WTC11 (cell line): Measurements from ENCODE around the gene C1QTNF4. TPM values are rescaled to one million over a fixed set of nuclear protein-coding genes. Genes with fewer than 3 reads are reported as not detected.

Experiments
- ATAC-seq: fragments of 200-7000 bp; cut with Tn5 transposase; 2 replicates; pipeline ENCODE4 v1.10.0; 2021; ENCODE audit warnings: mild to moderate bottlenecking, moderate library complexity
- CTCF ChIA-PET: fragments of 300-600 bp; sonication (Branson Sonifier 250); formaldehyde crosslinking; loops from one replicate; lab custom pipeline; 2021; ENCODE audit warnings: antibody characterized with exemption; lab: Charles Lee
- POLR2A ChIA-PET: fragments of 350-600 bp; sonication (Branson Sonifier 250); formaldehyde crosslinking; loops from one replicate; lab custom pipeline; 2021; ENCODE audit warnings: antibody characterized with exemption; lab: Charles Lee
- DNase-seq: peaks from one replicate; pipeline ENCODE4 v3.0.0; 2021; ENCODE audit warnings: low spot score
- H3K27ac Mint-ChIP-seq: 2 replicates; pipeline ENCODE4 v1.8.0; 2021; ENCODE audit warnings: mixed read lengths
- H3K27me3 Mint-ChIP-seq: 2 replicates; pipeline ENCODE4 v1.8.0; 2021; ENCODE audit warnings: low read depth, mild to moderate bottlenecking, moderate library complexity, mixed read lengths
- H3K36me3 Mint-ChIP-seq: 2 replicates; pipeline ENCODE4 v1.8.0; 2021; ENCODE audit warnings: mixed read lengths
- H3K4me1 Mint-ChIP-seq: 2 replicates; pipeline ENCODE4 v1.8.0; 2022; ENCODE audit warnings: mixed read lengths
- H3K4me3 Mint-ChIP-seq: 2 replicates; pipeline ENCODE4 v1.8.0; 2021; ENCODE audit warnings: mild to moderate bottlenecking, moderate library complexity, mixed read lengths
- H3K9me3 Mint-ChIP-seq: 2 replicates; pipeline ENCODE4 v1.8.0; 2021; ENCODE audit warnings: mixed read lengths
- ATF1 ChIP-seq: sonication (generic); formaldehyde crosslinking; IDR thresholded peaks from 2 replicates; pipeline ENCODE4 v1.8.1; 2023; ENCODE audit warnings: mild to moderate bottlenecking, moderate library complexity, missing genetic modification reagents
- ATF2 ChIP-seq: sonication (generic); formaldehyde crosslinking; IDR thresholded peaks from 2 replicates; pipeline ENCODE4 v1.8.1; 2022; ENCODE audit warnings: low read depth, missing genetic modification reagents, borderline replicate concordance
- ATF3 ChIP-seq: sonication (generic); formaldehyde crosslinking; conservative IDR thresholded peaks from 2 replicates; pipeline ENCODE4 v1.8.1; 2022; ENCODE audit warnings: mild to moderate bottlenecking, missing genetic modification reagents
- CREM ChIP-seq: sonication (generic); formaldehyde crosslinking; IDR thresholded peaks from 2 replicates; pipeline ENCODE4 v1.8.1; 2022; ENCODE audit warnings: mild to moderate bottlenecking, missing genetic modification reagents, moderate library complexity
- FOXJ3 ChIP-seq: sonication (generic); formaldehyde crosslinking; IDR thresholded peaks from 2 replicates; pipeline ENCODE4 v1.9.0; 2021; ENCODE audit warnings: missing genetic modification reagents, mild to moderate bottlenecking, borderline replicate concordance
- MXD4 ChIP-seq: fragments of 250-450 bp; sonication (Bioruptor Pico); IDR thresholded peaks from 2 replicates; pipeline ENCODE4 v1.8.0; 2021; ENCODE audit warnings: mild to moderate bottlenecking, moderate library complexity, borderline replicate concordance
- NR3C1 ChIP-seq: sonication (generic); formaldehyde crosslinking; conservative IDR thresholded peaks from 2 replicates; pipeline ENCODE4 v1.8.1; 2023; ENCODE audit warnings: low read depth, mild to moderate bottlenecking, missing genetic modification reagents
- SMAD3 ChIP-seq: sonication (generic); formaldehyde crosslinking; IDR thresholded peaks from 2 replicates; pipeline ENCODE4 v1.8.0; 2022; ENCODE audit warnings: missing genetic modification reagents, mild to moderate bottlenecking, borderline replicate concordance
- STAT6 ChIP-seq: sonication (generic); formaldehyde crosslinking; conservative IDR thresholded peaks from 2 replicates; pipeline ENCODE4 v1.8.1; 2023; ENCODE audit warnings: mild to moderate bottlenecking, low read depth, missing genetic modification reagents, moderate library complexity
- ZBTB21 ChIP-seq: sonication (generic); formaldehyde crosslinking; IDR thresholded peaks from 2 replicates; pipeline ENCODE4 v1.8.1; 2023; ENCODE audit warnings: mild to moderate bottlenecking, missing genetic modification reagents, borderline replicate concordance
- ZBTB43 ChIP-seq: sonication (generic); formaldehyde crosslinking; IDR thresholded peaks from 2 replicates; pipeline ENCODE4 v1.8.1; 2023; ENCODE audit warnings: mild to moderate bottlenecking, missing genetic modification reagents
- ZNF219 ChIP-seq: sonication (generic); formaldehyde crosslinking; IDR thresholded peaks from 2 replicates; pipeline ENCODE4 v1.8.0; 2023; ENCODE audit warnings: missing genetic modification reagents, mild to moderate bottlenecking, borderline replicate concordance
- ZNF425 ChIP-seq: fragments of 250-450 bp; sonication (Bioruptor Pico); conservative IDR thresholded peaks from 2 replicates; pipeline ENCODE4 v1.9.0; 2021; ENCODE audit warnings: mild to moderate bottlenecking
- ZNF512 ChIP-seq: sonication (generic); formaldehyde crosslinking; IDR thresholded peaks from 2 replicates; pipeline ENCODE4 v1.8.1; 2022; ENCODE audit warnings: missing genetic modification reagents, borderline replicate concordance
- total RNA-seq: library from RNA; stranded (reverse); gene quantifications from 3 replicates; pipeline ENCODE4 v1.2.3, GENCODE V29; 2021
- TF ChIP-seq, protein P1 (sequence below): sonication (generic); formaldehyde crosslinking; IDR thresholded peaks from 2 replicates; pipeline ENCODE4 v1.8.1; 2022; ENCODE audit warnings: low read depth, mild to moderate bottlenecking, moderate library complexity, missing genetic modification reagents, borderline replicate concordance
- TF ChIP-seq, protein P2 (sequence below): sonication (generic); formaldehyde crosslinking; IDR thresholded peaks from 2 replicates; pipeline ENCODE4 v1.8.0; 2022; ENCODE audit warnings: mild to moderate bottlenecking, missing genetic modification reagents
- TF ChIP-seq, protein P3 (sequence below): fragments of 250-450 bp; sonication (Bioruptor Pico); IDR thresholded peaks from 2 replicates; pipeline ENCODE4 v1.8.0; 2021; ENCODE audit warnings: mild to moderate bottlenecking

C1QTNF4 gene
- total RNA-seq, 1 experiment from 2014 or later = 9.5 TPM

DNA sequence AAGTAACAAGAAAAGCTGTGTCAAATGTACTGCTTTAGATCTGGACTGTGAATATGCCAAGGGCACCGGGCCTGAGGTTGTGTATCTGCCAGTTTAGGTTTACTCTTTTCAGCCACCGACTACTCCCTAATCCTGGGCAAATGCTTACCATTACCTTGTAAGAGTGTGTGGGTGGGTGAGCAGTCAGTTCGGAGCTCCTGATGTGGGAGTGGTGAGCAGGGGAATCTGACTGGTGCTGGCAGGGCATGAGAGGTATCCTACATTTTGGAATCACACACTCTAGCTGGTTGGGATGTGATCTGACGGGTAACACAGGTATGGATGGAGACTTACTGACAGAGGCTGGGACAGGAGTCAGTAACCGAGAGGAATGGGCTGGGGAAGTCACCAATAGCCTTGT lies 10.4 kb downstream of the C1QTNF4 start:
- DNase-seq = no peak
- TF ChIP-seq MXD4 (CRISPR knock-in tag) = no peak
- TF ChIP-seq, protein P1, sequence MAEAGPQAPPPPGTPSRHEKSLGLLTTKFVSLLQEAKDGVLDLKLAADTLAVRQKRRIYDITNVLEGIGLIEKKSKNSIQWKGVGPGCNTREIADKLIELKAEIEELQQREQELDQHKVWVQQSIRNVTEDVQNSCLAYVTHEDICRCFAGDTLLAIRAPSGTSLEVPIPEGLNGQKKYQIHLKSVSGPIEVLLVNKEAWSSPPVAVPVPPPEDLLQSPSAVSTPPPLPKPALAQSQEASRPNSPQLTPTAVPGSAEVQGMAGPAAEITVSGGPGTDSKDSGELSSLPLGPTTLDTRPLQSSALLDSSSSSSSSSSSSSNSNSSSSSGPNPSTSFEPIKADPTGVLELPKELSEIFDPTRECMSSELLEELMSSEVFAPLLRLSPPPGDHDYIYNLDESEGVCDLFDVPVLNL (CRISPR knock-in tag) = no peak
- TF ChIP-seq ATF3 (CRISPR knock-in tag) = no peak
- TF ChIP-seq ZBTB43 (CRISPR knock-in tag) = no peak
- TF ChIP-seq STAT6 (CRISPR knock-in tag) = no peak
- no peak for TF ChIP-seq FOXJ3 (CRISPR knock-in tag)
- TF ChIP-seq CREM (CRISPR knock-in tag) = no peak
- TF ChIP-seq ZBTB21 (CRISPR knock-in tag) = no peak
- TF ChIP-seq ATF2 (CRISPR knock-in tag) = no peak
- TF ChIP-seq, all 79 proteins: peak for 0
- Mint-ChIP-seq H3K4me1 (peaks cover 6% of the 10 kb centered on the region), H3K36me3 (peaks cover 44% of the 10 kb centered on the region), H3K9me3 (no peaks in the 10 kb centered on the region), H3K27ac (peak overlapping the region; percentile 30; the same call in 1 of the 2 replicates), H3K4me3 (no peak overlapping the region), H3K27me3 (peaks cover 3% of the 10 kb centered on the region)
- no peak for ATAC-seq
- POLR2A ChIA-PET = no interaction called here
- CTCF ChIA-PET = interaction anchor here (0.7 to 1.3 kb wide), 2 partner anchors 31 to 129 kb away, joined by 3 read pairs; no protein-coding TSS in a partner anchor

GRCh38 chr11:47578524-47579494 lies 15.4 kb downstream of the C1QTNF4 start, which contains the start of the genes KBTBD4 and NDUFS3:
Gene KBTBD4, minus strand, starts transcription at chr11:47578970. Its CDS starts 19 bp downstream, at chr11:47578951.
Gene NDUFS3, plus strand, starts transcription at chr11:47579074. Its CDS starts 18 bp downstream, at chr11:47579092.
- H3K4me3 Mint-ChIP-seq = peak within 1 kb of the TSS; percentile 93
- ChIA-PET CTCF (interaction anchor here (1.3 kb wide), 1 partner anchor 25 kb away, joined by 9 read pairs; no protein-coding TSS in a partner anchor), POLR2A (interaction anchor here (1.7 kb wide), 1 partner anchor 14 kb away, joined by 4 read pairs; the partner anchor contains the start of gene PTPMT1)
- peak within 1 kb of the TSS; percentile 99 for H3K27ac Mint-ChIP-seq
- peaks cover 18% of the 10 kb centered on the region for H3K4me1 Mint-ChIP-seq
- peaks cover 55% of the 10 kb centered on the region for H3K36me3 Mint-ChIP-seq
- no peaks in the 10 kb centered on the region; the same call in 1 of the 2 replicates for H3K27me3 Mint-ChIP-seq
- peak; percentile 91 for DNase-seq
- no peaks in the 10 kb centered on the region for H3K9me3 Mint-ChIP-seq
- peak; percentile 93 for ATAC-seq
- TF ChIP-seq ATF1 (CRISPR knock-in tag) (peak; percentile 56; the same call in 1 of the 2 replicates), ZNF512 (CRISPR knock-in tag) (no peak), SMAD3 (CRISPR knock-in tag) (peak; percentile 56), ZNF425 (CRISPR knock-in tag) (no peak), NR3C1 (CRISPR knock-in tag) (no peak), ZNF219 (CRISPR knock-in tag) (no peak)
- TF ChIP-seq, protein P2, sequence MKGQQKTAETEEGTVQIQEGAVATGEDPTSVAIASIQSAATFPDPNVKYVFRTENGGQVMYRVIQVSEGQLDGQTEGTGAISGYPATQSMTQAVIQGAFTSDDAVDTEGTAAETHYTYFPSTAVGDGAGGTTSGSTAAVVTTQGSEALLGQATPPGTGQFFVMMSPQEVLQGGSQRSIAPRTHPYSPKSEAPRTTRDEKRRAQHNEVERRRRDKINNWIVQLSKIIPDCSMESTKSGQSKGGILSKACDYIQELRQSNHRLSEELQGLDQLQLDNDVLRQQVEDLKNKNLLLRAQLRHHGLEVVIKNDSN (CRISPR knock-in tag) = peak; percentile 32
- TF ChIP-seq, protein P3, sequence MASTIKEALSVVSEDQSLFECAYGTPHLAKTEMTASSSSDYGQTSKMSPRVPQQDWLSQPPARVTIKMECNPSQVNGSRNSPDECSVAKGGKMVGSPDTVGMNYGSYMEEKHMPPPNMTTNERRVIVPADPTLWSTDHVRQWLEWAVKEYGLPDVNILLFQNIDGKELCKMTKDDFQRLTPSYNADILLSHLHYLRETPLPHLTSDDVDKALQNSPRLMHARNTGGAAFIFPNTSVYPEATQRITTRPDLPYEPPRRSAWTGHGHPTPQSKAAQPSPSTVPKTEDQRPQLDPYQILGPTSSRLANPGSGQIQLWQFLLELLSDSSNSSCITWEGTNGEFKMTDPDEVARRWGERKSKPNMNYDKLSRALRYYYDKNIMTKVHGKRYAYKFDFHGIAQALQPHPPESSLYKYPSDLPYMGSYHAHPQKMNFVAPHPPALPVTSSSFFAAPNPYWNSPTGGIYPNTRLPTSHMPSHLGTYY = no peak
